Raji (cell line): ENCODE measurements around the gene PARP8.

ENCODE experiments used
- POLR2A ChIP-seq: IDR thresholded peaks from 2 replicates; pipeline ENCODE4 v1.6.1; 2011; ENCODE audit warnings: low read depth, low read length, control low read depth; ENCODE audit not compliant: insufficient read depth

The PARP8 gene

DNA sequence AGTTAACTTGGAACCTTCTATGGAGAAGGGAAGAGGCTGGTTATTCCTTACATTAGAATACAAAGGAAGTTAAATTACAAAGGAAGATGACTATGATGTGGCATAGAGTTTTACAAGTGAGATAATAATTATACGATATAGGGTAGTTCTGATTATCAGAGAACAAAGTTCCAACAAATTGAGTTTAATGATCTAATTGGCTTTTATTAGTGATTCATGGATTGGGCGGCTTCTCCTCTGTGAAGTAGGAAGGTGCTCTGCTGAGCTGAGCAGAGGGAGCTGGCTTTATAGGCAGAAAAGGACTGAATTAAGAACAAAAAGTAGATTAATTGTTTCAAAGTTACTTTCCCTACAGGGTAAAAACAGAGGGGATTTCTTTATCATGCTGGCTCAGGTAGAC is 49.7 kb downstream of the PARP8 start:
- no peak for TF ChIP-seq POLR2A

GRCh38 chr5:50717651-50718050 is 51.2 kb downstream of the PARP8 start:
- TF ChIP-seq POLR2A: no peak

DNA sequence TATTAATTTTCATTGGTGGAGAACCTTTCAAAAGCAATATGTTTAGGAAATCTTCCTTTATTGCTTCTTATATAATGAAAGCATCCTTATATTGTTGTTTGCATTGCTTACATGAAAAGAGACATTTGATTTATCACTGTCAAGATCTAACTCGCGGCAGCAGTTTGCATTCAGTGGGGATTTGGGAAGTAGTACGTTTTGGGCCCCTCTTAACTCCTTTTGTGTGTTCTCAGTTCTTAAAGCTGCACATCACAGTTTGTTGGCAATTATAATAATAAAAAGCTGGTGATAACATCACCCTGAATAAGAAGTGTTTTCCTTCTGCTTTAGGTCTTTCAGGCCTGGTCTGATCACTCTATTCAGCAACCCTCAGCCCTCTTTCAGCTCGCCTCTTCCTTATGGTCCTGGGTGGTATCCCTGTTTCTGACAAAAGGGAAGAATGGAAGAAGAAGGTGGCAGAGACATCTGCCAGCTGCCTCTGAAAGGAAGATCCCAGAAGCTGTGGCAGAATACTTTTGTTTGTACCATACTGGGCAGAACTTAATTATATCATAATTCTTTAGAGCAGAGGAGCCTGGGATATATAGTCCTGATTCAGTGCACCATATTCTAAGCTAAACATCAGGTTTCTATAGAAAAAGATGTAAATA is 53.7 kb downstream of the PARP8 start:
- TF ChIP-seq POLR2A: no peak

DNA sequence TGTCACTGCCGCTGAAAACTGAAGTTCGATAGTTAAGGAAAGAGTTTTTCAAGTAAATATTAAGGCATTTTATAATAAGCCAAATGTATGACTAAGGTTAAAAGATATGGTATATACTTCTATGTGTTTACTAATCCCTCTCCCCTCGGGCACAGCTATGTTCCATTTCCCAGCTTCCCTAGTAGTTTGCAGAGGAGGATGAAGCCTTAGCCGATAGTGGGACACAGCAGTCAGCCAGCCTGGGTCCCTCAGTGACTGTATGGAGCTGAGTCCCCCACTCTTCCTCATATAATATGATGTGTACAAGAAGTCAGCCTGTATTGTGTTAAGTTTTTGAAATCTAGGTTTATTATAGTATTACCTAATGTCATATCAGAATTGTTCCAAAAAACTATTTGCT is 55.8 kb downstream of the PARP8 start:
- TF ChIP-seq POLR2A: no peak

DNA sequence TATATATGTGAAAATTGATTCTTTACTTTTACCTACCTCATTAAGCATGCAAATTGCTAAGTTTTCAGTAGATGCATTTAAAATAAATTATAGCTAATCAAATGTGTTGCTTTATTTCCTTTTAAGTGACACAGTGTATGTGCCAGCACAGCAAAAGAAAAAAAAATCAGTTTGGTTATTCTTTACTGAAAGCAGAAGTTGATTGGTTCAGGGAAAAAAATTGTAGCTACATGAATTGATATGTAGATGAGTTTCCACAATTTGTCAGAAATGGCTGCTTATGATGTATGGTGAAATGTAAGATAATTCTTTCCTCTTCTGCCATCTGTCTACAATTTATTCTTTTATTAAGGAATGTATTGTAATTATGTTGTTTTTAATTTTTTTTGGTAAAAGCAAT is 57.8 kb downstream of the PARP8 start:
- no peak for TF ChIP-seq POLR2A

GRCh38 chr5:50725800-50726474 is 59.5 kb downstream of the PARP8 start:
- TF ChIP-seq POLR2A: no peak

DNA sequence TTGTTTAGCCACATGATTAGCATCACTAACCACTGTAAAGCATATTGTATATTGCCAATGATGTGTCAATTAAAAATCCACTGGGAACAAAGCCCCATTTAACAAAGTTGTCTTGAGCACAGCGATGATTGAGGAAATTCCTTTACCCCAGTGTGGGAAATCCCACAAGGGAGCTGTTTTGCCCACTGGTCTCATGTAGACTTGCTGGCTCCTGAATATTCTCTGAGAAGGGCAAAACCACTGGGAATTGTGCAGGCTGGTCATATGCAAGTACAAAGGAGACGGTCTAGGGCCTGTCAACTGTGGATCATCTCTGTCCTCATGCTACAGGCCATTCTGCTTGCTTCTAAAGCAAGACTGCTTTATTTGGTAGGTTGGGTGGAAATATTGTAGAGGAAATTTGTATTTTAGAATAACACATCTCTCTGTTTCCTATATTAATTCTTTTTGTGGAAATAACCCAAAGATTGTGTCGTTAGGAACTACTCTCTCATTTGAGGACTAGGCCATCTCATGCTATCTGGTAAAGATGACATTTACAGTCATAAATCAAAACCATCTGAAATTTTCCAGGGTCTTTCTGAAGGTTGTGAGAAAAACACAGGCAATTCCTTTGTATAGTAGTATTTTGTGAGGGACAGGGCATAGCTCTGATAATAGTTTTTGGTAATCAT is 60.2 kb downstream of the PARP8 start:
- no peak for TF ChIP-seq POLR2A

GRCh38 chr5:50727149-50727496 is 60.7 kb downstream of the PARP8 start:
- no peak for TF ChIP-seq POLR2A

GRCh38 chr5:50727845-50728244 is 61.4 kb downstream of the PARP8 start:
- no peak for TF ChIP-seq POLR2A

DNA sequence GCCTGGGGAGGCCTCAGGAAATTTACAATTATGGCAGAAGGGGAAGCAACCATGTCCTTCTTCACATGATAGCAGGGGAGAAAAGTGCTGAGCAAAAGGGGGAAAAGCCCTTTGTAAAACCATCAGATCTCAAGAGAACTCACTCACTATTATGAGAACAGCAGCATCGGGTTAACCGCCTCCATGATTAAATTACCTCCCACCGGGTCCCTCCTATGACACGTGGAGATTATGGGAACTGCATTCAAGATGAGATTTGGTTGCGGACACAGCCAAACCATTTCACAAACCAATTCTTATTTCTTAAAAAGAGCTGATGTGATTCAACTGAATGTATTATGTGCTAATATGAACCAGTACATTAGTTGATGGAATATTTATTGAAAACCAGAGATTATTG is 63.9 kb downstream of the PARP8 start:
- TF ChIP-seq POLR2A: no peak

GRCh38 chr5:50730841-50731240 is 64.4 kb downstream of the PARP8 start:
- TF ChIP-seq POLR2A: no peak

- no peak for TF ChIP-seq POLR2A
These were observed 67.3 kb downstream of the PARP8 start for GRCh38 chr5:50733741-50734140.

DNA sequence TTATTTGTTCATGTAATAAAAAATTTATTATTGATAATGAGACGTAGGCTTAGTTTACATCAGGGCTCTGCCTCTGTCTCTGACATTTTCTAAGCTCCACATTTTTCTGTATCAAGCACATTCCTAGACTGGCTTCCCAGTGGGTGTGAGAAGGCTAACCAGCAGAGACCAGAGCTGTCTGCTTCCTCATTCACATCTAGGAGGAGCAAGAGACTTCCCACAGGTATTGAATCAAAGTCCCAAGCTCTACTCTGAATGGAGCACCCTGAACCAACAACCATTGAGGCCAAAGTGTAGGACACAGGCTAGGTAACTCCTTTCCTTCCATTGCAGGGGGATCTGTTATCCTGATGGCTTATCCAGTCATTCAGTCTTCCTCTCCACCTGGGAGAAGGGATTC is 72.4 kb downstream of the PARP8 start:
- no peak for TF ChIP-seq POLR2A

- no peak for TF ChIP-seq POLR2A
These were observed 74.4 kb downstream of the PARP8 start for GRCh38 chr5:50740832-50741231.

DNA sequence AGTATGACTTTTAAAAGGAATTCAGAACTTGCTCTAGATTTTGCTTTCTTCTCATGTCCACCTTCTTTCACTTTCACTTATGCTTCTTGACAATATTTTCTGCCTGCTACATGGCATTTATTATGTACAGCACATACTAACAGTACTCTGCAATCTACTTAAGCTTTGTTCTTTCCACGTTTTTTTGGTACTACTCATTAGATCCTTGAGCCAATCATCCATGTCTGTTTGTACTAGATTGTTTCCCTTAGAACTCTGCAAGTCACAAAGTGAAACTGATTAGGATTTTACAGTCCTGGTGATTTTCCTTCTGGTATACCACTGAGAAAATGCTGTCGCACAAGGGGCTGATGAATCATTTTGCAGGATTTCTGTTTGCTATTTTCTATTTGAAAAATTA is 78.3 kb downstream of the PARP8 start:
- TF ChIP-seq POLR2A: no peak

GRCh38 chr5:50745221-50745910 is 78.9 kb downstream of the PARP8 start:
- no peak for TF ChIP-seq POLR2A

DNA sequence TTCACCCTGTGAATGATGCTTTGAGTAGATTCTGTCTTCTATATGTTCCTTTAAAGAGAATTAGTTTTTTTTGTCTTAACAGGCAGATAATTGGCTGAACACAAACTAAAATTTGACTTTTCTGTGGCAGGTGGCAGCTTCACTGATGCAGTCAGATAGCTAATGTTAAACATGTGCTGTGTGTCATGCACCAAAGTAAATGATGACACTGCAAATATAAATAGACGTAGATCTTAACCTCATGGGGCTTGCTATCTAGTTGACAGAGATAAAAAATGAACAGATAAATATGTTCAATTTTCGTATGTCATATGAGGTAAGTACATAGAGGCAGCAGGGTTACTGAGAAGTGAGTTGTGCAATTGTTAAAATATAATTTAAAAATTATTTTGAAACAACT is 82.7 kb downstream of the PARP8 start:
- no peak for TF ChIP-seq POLR2A

DNA sequence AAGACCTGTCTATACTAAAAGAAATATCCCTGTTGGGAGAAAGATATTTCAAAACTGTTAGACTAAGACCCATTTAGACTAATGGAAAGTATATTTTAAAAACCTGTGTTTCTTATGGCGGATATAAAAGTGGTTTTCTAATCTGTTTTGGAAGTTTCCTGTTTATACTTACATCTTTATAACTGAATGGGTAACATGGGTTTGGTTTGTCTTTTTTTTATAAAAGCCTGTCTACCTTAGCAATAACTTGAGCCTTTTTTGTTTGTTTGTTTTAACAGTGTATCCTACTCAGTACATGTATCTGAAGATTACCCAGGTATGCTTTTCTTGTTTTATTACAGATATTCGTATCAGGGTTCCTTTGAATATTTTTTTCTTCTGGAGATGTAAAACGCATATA is 83.4 kb downstream of the PARP8 start:
- no peak for TF ChIP-seq POLR2A
